Measurements from ENCODE around the gene A4GALT. TPM values are rescaled to one million over a fixed set of nuclear protein-coding genes. Genes with fewer than 3 reads are reported as not detected.

A4GALT gene
- total RNA-seq, 1 experiment from 2014 or later, result 12.3 TPM

- Histone ChIP-seq H3K4me3 (no peak overlapping the region), H3K9me3 (replicated peaks) (no peaks in the 10 kb centered on the region), H3K27me3 (replicated peaks) (no peaks in the 10 kb centered on the region), H3K27ac (no peak overlapping the region), H3K4me1 (replicated peaks) (peaks cover 18% of the 10 kb centered on the region), H3K36me3 (peaks cover 11% of the 10 kb centered on the region; the same call in 1 of the 2 replicates)
- no peak for DNase-seq (ENCODE audit: low read depth in 1 of 2, low spot score in 2 of 2)
Observed at GRCh38 chr22:42692239-42693054, 28.2 kb downstream of the A4GALT start.

- Histone ChIP-seq H3K36me3 (peaks cover 11% of the 10 kb centered on the region; the same call in 1 of the 2 replicates), H3K27me3 (replicated peaks) (no peaks in the 10 kb centered on the region), H3K9me3 (replicated peaks) (no peaks in the 10 kb centered on the region), H3K4me3 (no peak overlapping the region), H3K4me1 (replicated peaks) (peaks cover 21% of the 10 kb centered on the region), H3K27ac (no peak overlapping the region)
- no peak for DNase-seq (ENCODE audit: low read depth in 1 of 2, low spot score in 2 of 2)
Observed at GRCh38 chr22:42691440-42691839, 29.2 kb downstream of the A4GALT start.

GRCh38 chr22:42688241-42689211, 32.1 kb downstream of the A4GALT start:
- H3K4me1 ChIP-seq (replicated peaks), result peaks cover 25% of the 10 kb centered on the region
- H3K9me3 ChIP-seq (replicated peaks), result no peaks in the 10 kb centered on the region
- H3K36me3 ChIP-seq, result peaks cover 8% of the 10 kb centered on the region; the same call in 1 of the 2 replicates
- no peaks in the 10 kb centered on the region for H3K27me3 ChIP-seq (replicated peaks)
- no peak overlapping the region for H3K27ac ChIP-seq
- peak in 1 of 2 experiments; percentile 37 for DNase-seq (ENCODE audit: low read depth in 1 of 2, low spot score in 2 of 2)
- no peak overlapping the region for H3K4me3 ChIP-seq

- no peaks in the 10 kb centered on the region for H3K27me3 ChIP-seq (replicated peaks)
- H3K9me3 ChIP-seq (replicated peaks), result no peaks in the 10 kb centered on the region
- no peak for DNase-seq (ENCODE audit: low read depth in 1 of 2, low spot score in 2 of 2)
- no peak overlapping the region for H3K4me3 ChIP-seq
- no peak overlapping the region for H3K27ac ChIP-seq
- 0 out of 2 replicates have a peak, but pooled peaks cover 3% of the 10 kb centered on the region for H3K36me3 ChIP-seq
- peaks cover 25% of the 10 kb centered on the region for H3K4me1 ChIP-seq (replicated peaks)
Observed at GRCh38 chr22:42686756-42687491, 33.7 kb downstream of the A4GALT start.

- no peak for DNase-seq (ENCODE audit: low read depth in 1 of 2, low spot score in 2 of 2)
- H3K4me3 ChIP-seq, result no peak overlapping the region
- H3K27ac ChIP-seq, result no peak overlapping the region
Observed at GRCh38 chr22:42685941-42686653, 34.6 kb downstream of the A4GALT start.

GRCh38 chr22:42684462-42685195, 36.0 kb downstream of the A4GALT start:
- no peak overlapping the region for H3K4me3 ChIP-seq
- peaks cover 35% of the 10 kb centered on the region for H3K4me1 ChIP-seq (replicated peaks)
- H3K9me3 ChIP-seq (replicated peaks), result no peaks in the 10 kb centered on the region
- DNase-seq (ENCODE audit: low read depth in 1 of 2, low spot score in 2 of 2), result no peak
- no peaks in the 10 kb centered on the region for H3K27me3 ChIP-seq (replicated peaks)
- H3K27ac ChIP-seq, result no peak overlapping the region
- no peaks in the 10 kb centered on the region for H3K36me3 ChIP-seq

More at GRCh38 chr22:42685941-42686653, 34.6 kb downstream of the A4GALT start:
- Histone ChIP-seq H3K27me3 (replicated peaks) (no peaks in the 10 kb centered on the region), H3K9me3 (replicated peaks) (no peaks in the 10 kb centered on the region), H3K36me3 (0 out of 2 replicates have a peak, but pooled peaks cover 3% of the 10 kb centered on the region), H3K4me1 (replicated peaks) (peaks cover 25% of the 10 kb centered on the region)

GRCh38 chr22:42683578-42684283, 36.9 kb downstream of the A4GALT start:
- no peak for DNase-seq (ENCODE audit: low read depth in 1 of 2, low spot score in 2 of 2)
- Histone ChIP-seq H3K27ac (no peak overlapping the region), H3K4me3 (no peak overlapping the region), H3K4me1 (replicated peaks) (peaks cover 33% of the 10 kb centered on the region), H3K27me3 (replicated peaks) (no peaks in the 10 kb centered on the region), H3K9me3 (replicated peaks) (peaks cover 3% of the 10 kb centered on the region; the same call in 1 of the 2 replicates), H3K36me3 (no peaks in the 10 kb centered on the region)

GRCh38 chr22:42682113-42682851, 38.4 kb downstream of the A4GALT start:
- Histone ChIP-seq H3K4me3 (no peak overlapping the region), H3K9me3 (replicated peaks) (peaks cover 3% of the 10 kb centered on the region; the same call in 1 of the 2 replicates), H3K27me3 (replicated peaks) (no peaks in the 10 kb centered on the region), H3K36me3 (no peaks in the 10 kb centered on the region), H3K27ac (no peak overlapping the region), H3K4me1 (replicated peaks) (peaks cover 23% of the 10 kb centered on the region)
- DNase-seq (ENCODE audit: low read depth in 1 of 2, low spot score in 2 of 2), result no peak

GRCh38 chr22:42680648-42681047, 40.0 kb downstream of the A4GALT start:
- Histone ChIP-seq H3K36me3 (no peaks in the 10 kb centered on the region), H3K4me1 (replicated peaks) (peaks cover 10% of the 10 kb centered on the region), H3K27ac (peak overlapping the region; percentile 61), H3K9me3 (replicated peaks) (peaks cover 3% of the 10 kb centered on the region; the same call in 1 of the 2 replicates), H3K4me3 (no peak overlapping the region), H3K27me3 (replicated peaks) (no peaks in the 10 kb centered on the region)
- peak; percentile 91 for DNase-seq (ENCODE audit: low read depth in 1 of 2, low spot score in 2 of 2)

GRCh38 chr22:42679691-42680090, 41.0 kb downstream of the A4GALT start:
- peaks cover 10% of the 10 kb centered on the region for H3K4me1 ChIP-seq (replicated peaks)
- no peak for DNase-seq (ENCODE audit: low read depth in 1 of 2, low spot score in 2 of 2)
- no peaks in the 10 kb centered on the region for H3K36me3 ChIP-seq
- no peak overlapping the region for H3K27ac ChIP-seq
- H3K4me3 ChIP-seq, result no peak overlapping the region
- peaks cover 3% of the 10 kb centered on the region; the same call in 1 of the 2 replicates for H3K9me3 ChIP-seq (replicated peaks)
- no peaks in the 10 kb centered on the region for H3K27me3 ChIP-seq (replicated peaks)

GRCh38 chr22:42678894-42679293, 41.8 kb downstream of the A4GALT start:
- no peak for DNase-seq (ENCODE audit: low read depth in 1 of 2, low spot score in 2 of 2)
- no peaks in the 10 kb centered on the region for H3K36me3 ChIP-seq
- peaks cover 3% of the 10 kb centered on the region; the same call in 1 of the 2 replicates for H3K9me3 ChIP-seq (replicated peaks)
- peaks cover 10% of the 10 kb centered on the region for H3K4me1 ChIP-seq (replicated peaks)
- no peaks in the 10 kb centered on the region for H3K27me3 ChIP-seq (replicated peaks)
- no peak overlapping the region for H3K27ac ChIP-seq
- H3K4me3 ChIP-seq, result no peak overlapping the region
